Measurements from ENCODE around the gene PEPD.
A peak's percentile ranks its signal among the peaks of the same experiment; 100 is the strongest.

PEPD gene

DNA sequence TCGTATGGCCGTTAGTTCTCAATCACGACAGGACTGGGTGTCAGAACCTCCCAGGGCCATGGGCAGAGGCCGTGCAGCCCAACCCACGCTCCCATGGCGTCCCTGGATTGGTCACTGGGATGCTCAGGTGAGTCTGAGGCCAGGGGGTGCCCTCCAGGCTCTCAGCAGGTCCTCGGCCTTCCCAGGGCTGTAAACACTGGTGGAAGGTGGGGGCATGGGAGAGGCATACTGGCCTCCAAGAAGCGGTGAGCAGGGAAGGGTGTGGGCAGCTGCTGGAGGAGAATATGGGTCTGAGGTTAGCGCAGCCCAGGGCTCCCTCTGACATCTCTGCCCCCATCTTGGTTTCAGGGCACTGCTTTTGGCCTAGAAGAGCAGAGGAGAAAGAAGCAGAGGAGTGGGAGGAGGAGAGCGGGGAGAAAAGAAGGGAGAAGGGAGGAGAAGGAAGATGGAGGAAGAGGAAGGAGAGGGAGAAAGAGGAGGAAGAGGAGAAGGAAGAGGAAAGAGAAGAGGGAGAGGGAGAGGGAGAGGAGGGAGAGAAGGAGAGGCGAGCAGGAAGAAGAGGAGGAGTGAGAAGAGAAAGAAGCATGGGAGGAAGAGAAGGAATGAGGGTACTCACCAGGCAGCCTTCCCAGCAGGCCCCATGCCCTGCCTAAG lies 85.8 kb downstream of the PEPD start:
- no peak for DNase-seq

GRCh38 chr19:33434886-33435705 lies 86.5 kb downstream of the PEPD start:
- DNase-seq: no peak

DNA sequence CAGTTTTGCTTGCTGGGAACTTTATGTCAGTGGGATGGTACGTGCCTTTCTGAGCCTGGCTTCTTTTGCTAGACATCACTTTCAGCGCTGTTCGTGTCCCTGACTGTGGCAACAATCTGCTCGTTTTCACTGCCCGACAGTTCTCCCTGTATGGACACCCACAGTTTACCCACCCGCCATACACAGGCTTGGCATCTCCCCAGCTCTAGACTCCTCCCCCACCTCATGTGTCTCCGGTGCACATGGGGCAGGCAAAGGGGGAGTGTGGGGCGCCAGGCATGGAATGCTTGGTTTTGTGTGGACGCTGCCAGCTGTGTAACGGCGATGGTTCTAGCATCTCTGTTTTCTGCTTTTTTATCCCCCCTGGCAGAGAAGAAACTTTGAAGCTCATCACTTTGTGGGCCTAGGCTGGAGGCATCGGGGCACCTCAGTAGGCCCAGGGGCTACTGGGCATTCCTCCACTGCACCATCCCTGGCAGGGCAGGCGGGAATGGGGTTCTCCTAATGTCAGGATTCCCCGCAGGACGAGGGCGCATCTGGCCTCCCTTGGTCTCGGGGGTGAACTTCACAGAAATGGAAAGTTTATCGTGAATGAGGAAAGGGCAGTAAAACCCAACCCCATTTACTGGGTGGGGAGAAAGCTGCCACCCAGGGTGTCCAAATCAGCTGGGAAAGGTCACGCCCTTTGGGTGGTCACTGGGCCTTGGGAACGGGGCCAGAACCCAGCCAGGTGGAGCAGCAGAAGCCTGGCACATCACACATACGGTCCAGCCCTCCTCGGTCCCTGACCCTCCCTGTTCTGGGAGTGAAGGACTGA lies 87.3 kb downstream of the PEPD start:
- no peak for DNase-seq

DNA sequence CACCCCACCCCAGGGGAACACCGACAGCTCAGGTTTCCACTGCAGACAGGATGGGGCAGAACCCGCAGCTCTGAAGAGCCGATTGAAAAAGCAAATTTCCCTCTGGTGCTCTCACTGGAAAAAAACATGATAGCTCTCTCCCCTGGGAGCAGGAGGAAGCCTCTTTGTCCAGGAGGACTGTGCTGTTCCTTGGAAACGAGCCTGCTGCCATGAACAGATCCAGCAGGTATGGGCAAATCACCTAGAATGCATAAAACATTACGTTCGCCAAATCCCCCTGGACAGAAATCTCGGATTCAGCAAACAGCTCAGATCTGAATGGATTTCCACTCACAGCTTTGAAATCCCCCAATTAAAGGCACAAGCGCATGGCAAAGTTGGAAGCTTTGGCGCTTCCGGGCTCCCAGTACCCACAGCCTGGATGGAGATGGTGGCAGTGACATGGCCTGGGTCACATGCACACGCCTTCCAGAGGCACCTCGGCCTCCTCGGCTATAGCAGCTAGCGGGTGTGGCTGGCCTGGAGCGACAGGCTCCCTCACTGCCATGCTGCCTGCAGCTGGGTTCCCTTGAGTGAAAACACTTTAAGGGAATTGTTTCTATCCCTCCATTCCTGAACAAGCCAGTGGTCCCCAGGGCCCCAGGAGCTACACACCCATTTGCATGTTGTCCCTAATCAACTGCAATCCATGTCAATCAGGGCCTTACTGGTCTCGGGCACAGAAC lies 89.0 kb downstream of the PEPD start:
- DNase-seq: no peak

- no peak for DNase-seq
Observed at GRCh38 chr19:33432015-33432414, 89.6 kb downstream of the PEPD start.

GRCh38 chr19:33430674-33431277 lies 90.8 kb downstream of the PEPD start:
- DNase-seq: peak; percentile 62

GRCh38 chr19:33429891-33430673 lies 91.5 kb downstream of the PEPD start:
- DNase-seq: peak; percentile 45

- no peak for DNase-seq
Observed at GRCh38 chr19:33428627-33429125, 92.9 kb downstream of the PEPD start.

DNA sequence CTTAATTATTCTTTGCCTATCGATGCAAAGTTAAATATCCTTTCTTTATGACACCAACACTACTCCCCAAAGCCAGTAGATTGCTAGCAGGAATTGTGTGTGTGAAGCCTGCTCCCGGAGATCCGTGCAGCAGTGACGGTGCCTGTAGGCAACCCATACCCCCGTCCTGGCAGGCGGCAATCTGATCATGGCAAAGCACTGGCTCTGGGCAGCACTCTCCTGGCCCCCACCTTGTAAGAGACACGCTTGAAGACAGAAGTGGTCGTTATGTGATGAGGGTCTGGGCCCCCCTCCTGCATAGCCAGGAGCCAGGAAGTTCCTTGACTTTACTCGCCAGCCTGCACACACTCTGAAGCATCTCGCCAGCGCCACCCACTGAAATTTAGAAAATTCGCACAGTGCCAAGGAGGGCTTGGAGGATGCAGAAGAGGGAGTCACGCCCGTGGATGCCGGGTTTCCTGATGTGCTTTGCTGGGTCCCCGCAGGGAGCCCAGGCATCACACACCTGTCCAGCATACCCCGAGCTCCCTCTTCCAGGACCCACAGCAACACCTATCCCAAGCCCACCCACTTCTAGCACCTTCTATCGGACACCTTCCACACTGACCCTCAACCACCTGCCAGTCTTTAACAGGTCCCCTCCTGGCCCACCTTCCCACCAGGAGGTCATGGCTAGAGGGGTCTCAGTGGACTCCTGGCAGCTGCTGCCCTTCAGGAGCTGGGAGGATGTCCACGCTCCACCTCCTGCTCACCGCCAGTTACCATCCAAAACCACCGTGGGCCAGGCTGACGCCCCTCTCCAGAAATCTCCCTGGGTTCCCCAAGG lies 93.6 kb downstream of the PEPD start:
- no peak for DNase-seq

GRCh38 chr19:33426621-33427361 lies 94.8 kb downstream of the PEPD start:
- DNase-seq: no peak

- DNase-seq: no peak
Observed at GRCh38 chr19:33424181-33424580, 97.4 kb downstream of the PEPD start.

- DNase-seq: no peak
Observed at GRCh38 chr19:33422369-33423180, 99.0 kb downstream of the PEPD start.

DNA sequence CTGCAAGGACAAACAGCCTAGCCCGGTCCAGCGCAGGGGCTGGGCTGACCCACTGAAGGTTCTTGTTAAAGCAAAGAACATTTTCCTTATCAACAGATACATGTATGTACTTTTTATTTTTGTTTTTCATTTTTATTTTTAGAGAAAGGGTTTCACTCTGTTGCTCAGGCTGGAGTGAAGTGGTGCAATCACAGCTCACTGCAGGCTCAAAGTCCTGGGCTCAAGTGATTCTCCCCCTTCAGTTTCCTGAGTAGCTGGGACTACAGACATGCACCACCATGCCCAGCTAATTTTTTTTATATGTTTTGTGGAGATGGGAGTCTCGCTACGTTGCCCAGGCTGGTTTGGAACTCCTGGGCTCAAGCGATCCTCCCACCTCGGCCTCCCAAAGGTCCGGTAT lies 100.2 kb downstream of the PEPD start:
- DNase-seq: no peak

DNA sequence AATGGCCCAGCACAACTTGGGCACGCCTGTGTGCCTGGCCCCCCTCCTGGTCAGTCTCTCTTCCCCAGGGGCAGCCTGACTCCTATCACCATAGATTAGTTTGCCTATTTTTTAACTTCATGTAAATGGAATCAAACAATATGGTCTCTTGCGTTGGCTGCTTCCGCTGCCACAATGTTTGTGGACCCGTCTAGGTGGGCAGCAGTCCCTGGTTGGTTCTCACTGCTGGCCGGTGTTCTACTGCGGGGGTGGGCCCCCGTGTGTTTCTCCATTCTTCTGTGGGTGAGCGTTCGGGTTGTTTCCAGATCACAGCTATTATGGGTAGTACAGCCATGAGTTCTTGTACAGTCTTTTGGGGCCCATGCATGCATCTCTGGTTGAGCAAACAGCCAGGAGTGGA lies 100.8 kb downstream of the PEPD start:
- no peak for DNase-seq

DNA sequence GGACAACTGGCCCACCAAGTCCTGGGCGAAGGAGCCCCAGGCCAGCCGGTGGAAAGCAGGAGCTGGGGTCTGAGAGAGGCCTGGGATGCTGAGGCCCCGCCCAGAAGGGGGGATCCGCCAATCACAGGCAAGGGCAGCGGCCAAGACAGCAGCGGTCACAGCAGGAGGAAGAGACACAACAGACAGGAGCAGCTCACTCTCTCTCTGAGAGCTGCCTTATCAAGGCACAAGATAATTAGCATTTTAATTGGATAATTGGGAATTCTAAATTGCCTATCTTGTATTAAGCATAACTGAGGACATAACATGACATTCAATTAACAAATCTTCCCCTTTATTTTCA lies 101.8 kb downstream of the PEPD start:
- DNase-seq: no peak

DNA sequence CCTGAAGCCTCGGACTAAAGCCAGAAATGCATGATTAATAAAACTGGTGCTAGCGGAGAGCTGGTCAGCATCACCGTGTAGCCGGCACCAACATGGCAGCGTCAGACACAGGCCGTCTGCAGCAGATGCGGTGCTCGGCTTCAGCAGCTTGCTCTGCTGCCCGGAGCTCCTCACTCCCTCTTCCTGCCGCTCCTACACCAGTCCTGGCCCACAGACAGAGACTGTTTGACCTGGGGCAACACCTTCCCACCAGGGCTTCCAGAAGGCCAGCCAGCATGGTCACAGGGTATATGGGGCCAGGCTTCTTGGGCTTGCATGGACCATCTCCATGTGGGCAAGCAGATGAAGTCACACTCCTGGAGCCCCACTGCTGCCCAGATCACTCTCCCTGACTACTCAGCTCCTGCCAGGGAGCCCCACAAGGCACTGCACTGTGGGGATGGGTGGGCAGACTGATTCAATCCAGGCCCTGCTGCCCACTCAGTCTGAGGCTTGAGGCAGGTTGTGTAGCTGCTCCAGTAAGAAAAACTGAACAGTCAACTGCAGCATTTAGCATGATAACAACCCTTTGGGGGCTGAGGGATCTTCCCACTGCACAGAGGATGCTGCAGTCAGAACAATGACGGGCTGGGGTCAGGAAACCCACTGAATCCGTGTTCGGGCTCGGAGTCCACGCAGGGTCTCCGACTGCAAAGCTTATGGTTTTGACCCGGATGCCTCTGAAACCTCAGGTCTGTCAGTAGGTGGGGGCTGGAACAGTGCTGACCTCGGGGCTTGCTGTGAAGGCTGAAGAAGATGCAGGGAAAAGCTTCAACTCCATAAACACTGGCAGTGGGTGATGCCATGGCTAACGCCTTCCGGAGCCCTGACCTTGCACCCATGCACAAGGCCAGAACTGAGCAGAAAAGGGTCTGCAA lies 102.5 kb downstream of the PEPD start:
- no peak for DNase-seq

DNA sequence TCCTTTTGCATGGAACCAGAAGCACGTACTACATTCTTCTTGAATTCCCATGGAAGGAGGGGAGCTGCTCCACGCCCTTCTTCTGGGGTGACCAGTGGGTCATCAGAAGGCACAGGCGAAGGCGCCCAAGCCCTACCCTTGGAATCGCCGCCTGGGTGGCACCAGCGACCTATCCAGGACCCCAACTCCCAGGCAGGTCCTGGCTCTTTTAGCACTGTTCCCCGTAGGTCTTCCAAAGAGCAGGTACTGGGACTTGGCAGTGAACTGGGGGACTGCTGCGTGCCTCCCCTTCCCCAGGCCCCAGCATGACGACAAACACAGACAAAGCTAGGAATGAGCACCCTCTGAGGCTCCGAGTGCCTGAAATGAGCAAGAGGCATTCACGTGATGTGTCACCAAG lies 103.1 kb downstream of the PEPD start:
- DNase-seq: no peak

GRCh38 chr19:33417751-33418150 lies 103.8 kb downstream of the PEPD start:
- no peak for DNase-seq

Data from CD4-positive, alpha-beta T cell treated with Interleukin-17A for 1 hour (primary cell).